GM12878 (cell line): ENCODE results near the gene NKD2.

Experiments used
- ATF3 ChIP-seq: IDR thresholded peaks from 2 replicates; pipeline ENCODE4 v1.6.1; 2011; ENCODE audit warnings: low read depth, mild to moderate bottlenecking, low read length, moderate library complexity, borderline replicate concordance; ENCODE audit errors: extremely low read depth
- RFX5 ChIP-seq: IDR thresholded peaks from 2 replicates; pipeline ENCODE4 v1.6.1; 2011; ENCODE audit warnings: low read depth, low read length, improper control_type of control experiment
- SUZ12 ChIP-seq: fragments of 200-600 bp; sonication (generic); IDR thresholded peaks from one replicate; pipeline ENCODE4 v1.6.1; 2018; ENCODE audit warnings: antibody characterized with exemption, mild to moderate bottlenecking; ENCODE audit not compliant: unreplicated experiment
- TF ChIP-seq, protein P1 (sequence below), 3 experiments: IDR thresholded peaks in 2 of 3; conservative IDR thresholded peaks in 1 of 3; 2 replicates each; pipeline ENCODE4 v1.5.1; 2011; ENCODE audit warnings: low read depth in 3 of 3, low read length in 3 of 3, mild to moderate bottlenecking in 3 of 3, control low read depth in 2 of 3, moderate library complexity in 2 of 3, inconsistent platforms in 1 of 3, mixed read lengths in 1 of 3; ENCODE audit not compliant: control insufficient read depth in 2 of 3, insufficient read depth in 1 of 3; ENCODE audit errors: extremely low read depth in 1 of 3

- TF ChIP-seq, protein P1, sequence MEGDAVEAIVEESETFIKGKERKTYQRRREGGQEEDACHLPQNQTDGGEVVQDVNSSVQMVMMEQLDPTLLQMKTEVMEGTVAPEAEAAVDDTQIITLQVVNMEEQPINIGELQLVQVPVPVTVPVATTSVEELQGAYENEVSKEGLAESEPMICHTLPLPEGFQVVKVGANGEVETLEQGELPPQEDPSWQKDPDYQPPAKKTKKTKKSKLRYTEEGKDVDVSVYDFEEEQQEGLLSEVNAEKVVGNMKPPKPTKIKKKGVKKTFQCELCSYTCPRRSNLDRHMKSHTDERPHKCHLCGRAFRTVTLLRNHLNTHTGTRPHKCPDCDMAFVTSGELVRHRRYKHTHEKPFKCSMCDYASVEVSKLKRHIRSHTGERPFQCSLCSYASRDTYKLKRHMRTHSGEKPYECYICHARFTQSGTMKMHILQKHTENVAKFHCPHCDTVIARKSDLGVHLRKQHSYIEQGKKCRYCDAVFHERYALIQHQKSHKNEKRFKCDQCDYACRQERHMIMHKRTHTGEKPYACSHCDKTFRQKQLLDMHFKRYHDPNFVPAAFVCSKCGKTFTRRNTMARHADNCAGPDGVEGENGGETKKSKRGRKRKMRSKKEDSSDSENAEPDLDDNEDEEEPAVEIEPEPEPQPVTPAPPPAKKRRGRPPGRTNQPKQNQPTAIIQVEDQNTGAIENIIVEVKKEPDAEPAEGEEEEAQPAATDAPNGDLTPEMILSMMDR (IDR thresholded peaks at IDR 0.05 in 2 of 3, conservative IDR thresholded peaks at IDR 0.05 in 1 of 3; ENCODE audit: control insufficient read depth in 2 of 3, extremely low read depth in 1 of 3, insufficient read depth in 1 of 3, low read depth in 3 of 3, low read length in 3 of 3): no peak
- TF ChIP-seq RFX5 (no peak), SUZ12 (no peak), ATF3 (no peak)
These were observed 8.9 kb upstream of the NKD2 start for GRCh38 chr5:999724-1000123.
